PC-3 (cell line): ENCODE measurements around the gene BSN. TPM values are rescaled to one million over a fixed set of nuclear protein-coding genes. Genes with fewer than 3 reads are reported as not detected.

ENCODE experiments used
- ATAC-seq: fragments of 200-7000 bp; cut with Tn5 transposase; 2 replicates; pipeline ENCODE4 v1.9.1; 2020; ENCODE audit warnings: mild to moderate bottlenecking, moderate library complexity
- BruUV-seq: library from RNA; stranded (reverse); fragments of 400-500 nt; replicated peaks from 2 replicates; lab custom pipeline; 2021; lab: Mats Ljungman, UMichigan
- CTCF ChIA-PET: fragments of 300-600 bp; sonication (Branson Sonifier 250); formaldehyde crosslinking; loops from one replicate; lab custom pipeline; 2022; ENCODE audit warnings: antibody characterized with exemption; lab: Charles Lee
- POLR2A ChIA-PET: fragments of 300-600 bp; sonication (Branson Sonifier 250); formaldehyde crosslinking; loops from one replicate; lab custom pipeline; 2022; ENCODE audit warnings: antibody characterized with exemption; ENCODE audit not compliant: unreplicated experiment; lab: Charles Lee
- DNase-seq: peaks from one replicate; pipeline ENCODE4 v3.0.0-alpha.2; 2015
- H2AFZ ChIP-seq: fragments of 300-600 bp; sonication (generic); 2 replicates; pipeline ENCODE4 v1.6.0; 2016; ENCODE audit warnings: antibody characterized with exemption, low read length
- H3F3A ChIP-seq: fragments of 300-600 bp; sonication (generic); one replicate; pipeline ENCODE4 v1.6.0; 2017; ENCODE audit warnings: antibody characterized with exemption, low read length, control low read depth, mild to moderate bottlenecking; ENCODE audit not compliant: unreplicated experiment
- H3K27ac ChIP-seq: fragments of 300-600 bp; sonication (generic); 2 replicates; pipeline ENCODE4 v1.5.1; 2016; ENCODE audit warnings: mild to moderate bottlenecking, low read length
- H3K27me3 ChIP-seq: fragments of 300-600 bp; sonication (generic); 2 replicates; pipeline ENCODE4 v1.6.1; 2016; ENCODE audit warnings: low read length, mixed read lengths
- H3K36me3 ChIP-seq: fragments of 300-600 bp; sonication (generic); 2 replicates; pipeline ENCODE4 v1.6.1; 2016; ENCODE audit warnings: low read depth, mixed run types, low read length, mixed read lengths
- H3K4me1 ChIP-seq: fragments of 300-600 bp; sonication (generic); 2 replicates; pipeline ENCODE4 v1.5.1; 2016; ENCODE audit warnings: low read length; ENCODE audit not compliant: insufficient read depth
- H3K4me2 ChIP-seq: fragments of 300-600 bp; sonication (generic); 2 replicates; pipeline ENCODE4 v1.6.0; 2016; ENCODE audit warnings: low read length
- H3K4me3 ChIP-seq: fragments of 300-600 bp; sonication (generic); 2 replicates; pipeline ENCODE4 v1.5.1; 2016; ENCODE audit warnings: mild to moderate bottlenecking, low read length, mixed read lengths
- H3K79me2 ChIP-seq: fragments of 300-600 bp; sonication (generic); 2 replicates; pipeline ENCODE4 v1.6.1; 2017; ENCODE audit warnings: low read length, mixed read lengths
- H3K9ac ChIP-seq: fragments of 300-600 bp; sonication (generic); 2 replicates; pipeline ENCODE4 v1.6.0; 2016; ENCODE audit warnings: mild to moderate bottlenecking, low read length
- H3K9me2 ChIP-seq: fragments of 300-600 bp; sonication (generic); replicated peaks from 2 replicates; pipeline ENCODE4 v1.6.1; 2016; ENCODE audit warnings: mixed run types, low read length, mixed read lengths
- H3K9me3 ChIP-seq: fragments of 300-600 bp; sonication (generic); 2 replicates; pipeline ENCODE4 v1.6.1; 2016; ENCODE audit warnings: low read length, mixed read lengths
- H4K20me1 ChIP-seq: fragments of 300-600 bp; sonication (generic); 2 replicates; pipeline ENCODE4 v1.6.1; 2016; ENCODE audit warnings: low read length, mixed read lengths
- CTCF ChIP-seq: fragments of 300-600 bp; sonication (generic); conservative IDR thresholded peaks from 2 replicates; pipeline ENCODE4 v1.5.1; 2017; ENCODE audit warnings: antibody characterized with exemption, low read depth, mild to moderate bottlenecking, low read length
- EZH2 ChIP-seq: fragments of 300-600 bp; sonication (generic); IDR thresholded peaks from one replicate; pipeline ENCODE4 v1.6.1; 2017; ENCODE audit warnings: antibody characterized with exemption, mild to moderate bottlenecking, low read length; ENCODE audit not compliant: unreplicated experiment
- EZH2phosphoT487 ChIP-seq: fragments of 300-600 bp; sonication (generic); IDR thresholded peaks from 2 replicates; pipeline ENCODE4 v1.6.1; 2018; ENCODE audit warnings: mild to moderate bottlenecking, antibody characterized with exemption, low read length, borderline replicate concordance
- intact Hi-C: fragments of 100-400 bp; cut with micrococcal nuclease; formaldehyde crosslinking; loops from 2 replicates; pipeline ENCODE4 v1.9.0; 2023
- total RNA-seq: library from RNA; depleted of rRNA; stranded (reverse); fragments of >200 nt; gene quantifications from 2 replicates; pipeline ENCODE4 v1.2.3, GENCODE V29; 2014

Gene BSN
- total RNA-seq, 1 experiment from 2014 or later: 0.80 TPM

- H3K9me2 ChIP-seq: no peaks in the 10 kb centered on the region
- H3F3A ChIP-seq: no peaks in the 10 kb centered on the region
- no peak overlapping the region for H3K4me3 ChIP-seq
- no TSS peak for BruUV-seq
- peaks cover 19% of the 10 kb centered on the region for H3K36me3 ChIP-seq
- DNase-seq (no peak), ATAC-seq (no peak)
- no peaks in the 10 kb centered on the region for H3K4me1 ChIP-seq
- no peak for TF ChIP-seq EZH2
- intact Hi-C loops: no loop called here
- H3K79me2 ChIP-seq: no peaks in the 10 kb centered on the region
- no peaks in the 10 kb centered on the region for H3K9me3 ChIP-seq
- no peak overlapping the region for H3K4me2 ChIP-seq
- no peaks in the 10 kb centered on the region for H3K27me3 ChIP-seq
- ChIA-PET CTCF (no interaction called here), POLR2A (no interaction called here)
- no peaks in the 10 kb centered on the region for H4K20me1 ChIP-seq
- no peak overlapping the region for H2AFZ ChIP-seq
- H3K9ac ChIP-seq: no peak overlapping the region
- no peak overlapping the region for H3K27ac ChIP-seq
Measured at GRCh38 chr3:49530701-49531100, 23.6 kb upstream of the BSN start.

DNA sequence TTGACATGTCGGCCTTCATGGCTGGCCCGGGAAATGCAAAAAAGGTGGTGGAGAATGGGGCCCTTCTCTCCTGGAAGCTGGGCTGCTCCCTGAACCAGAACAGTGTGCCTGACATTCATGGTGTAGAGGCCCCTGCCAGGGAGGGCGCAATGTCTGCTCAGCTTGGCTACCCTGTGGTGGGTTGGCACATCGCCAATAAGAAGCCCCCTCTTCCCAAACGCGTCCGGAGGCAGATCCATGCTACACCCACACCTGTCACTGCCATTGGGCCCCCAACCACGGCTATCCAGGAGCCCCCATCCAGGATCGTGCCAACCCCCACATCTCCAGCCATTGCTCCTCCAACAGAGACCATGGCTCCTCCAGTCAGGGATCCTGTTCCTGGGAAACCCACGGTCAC, 23.1 kb upstream of the BSN start:
- Histone ChIP-seq H3K4me2 (no peak overlapping the region), H3K9me3 (no peaks in the 10 kb centered on the region), H3K4me1 (no peaks in the 10 kb centered on the region), H3K36me3 (peaks cover 19% of the 10 kb centered on the region), H3K27me3 (no peaks in the 10 kb centered on the region), H3K9me2 (no peaks in the 10 kb centered on the region), H3K27ac (no peak overlapping the region), H4K20me1 (no peaks in the 10 kb centered on the region), H3K79me2 (no peaks in the 10 kb centered on the region), H3K9ac (no peak overlapping the region), H2AFZ (no peak overlapping the region), H3K4me3 (no peak overlapping the region), H3F3A (no peaks in the 10 kb centered on the region)
- TF ChIP-seq CTCF: no peak
- TF ChIP-seq EZH2phosphoT487: no peak
- no peak for TF ChIP-seq EZH2
- DNase-seq (no peak), ATAC-seq (no peak)
- no TSS peak for BruUV-seq
- ChIA-PET CTCF (no interaction called here), POLR2A (no interaction called here)
- intact Hi-C loops: no loop called here

DNA sequence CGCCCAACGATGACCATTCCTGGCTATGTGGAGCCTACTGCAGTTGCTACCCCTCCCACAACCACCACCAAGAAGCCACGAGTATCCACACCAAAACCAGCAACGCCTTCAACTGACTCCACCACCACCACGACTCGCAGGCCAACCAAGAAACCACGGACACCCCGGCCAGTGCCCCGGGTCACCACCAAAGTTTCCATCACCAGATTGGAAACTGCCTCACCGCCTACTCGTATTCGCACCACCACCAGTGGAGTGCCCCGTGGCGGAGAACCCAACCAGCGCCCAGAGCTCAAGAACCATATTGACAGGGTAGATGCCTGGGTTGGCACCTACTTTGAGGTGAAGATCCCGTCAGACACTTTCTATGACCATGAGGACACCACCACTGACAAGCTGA, 22.6 kb upstream of the BSN start:
- H3K9me3 ChIP-seq: no peaks in the 10 kb centered on the region
- BruUV-seq: no TSS peak
- no peaks in the 10 kb centered on the region for H3K79me2 ChIP-seq
- no peak overlapping the region for H3K4me3 ChIP-seq
- DNase-seq: no peak
- no peaks in the 10 kb centered on the region for H3K9me2 ChIP-seq
- TF ChIP-seq EZH2phosphoT487 (no peak), EZH2 (no peak), CTCF (no peak)
- H2AFZ ChIP-seq: no peak overlapping the region
- POLR2A ChIA-PET: no interaction called here
- H4K20me1 ChIP-seq: no peaks in the 10 kb centered on the region
- no peaks in the 10 kb centered on the region for H3K27me3 ChIP-seq
- intact Hi-C loops: no loop called here
- H3K27ac ChIP-seq: no peak overlapping the region
- no peaks in the 10 kb centered on the region for H3F3A ChIP-seq
- H3K36me3 ChIP-seq: peaks cover 19% of the 10 kb centered on the region
- H3K4me1 ChIP-seq: no peaks in the 10 kb centered on the region
- ATAC-seq: no peak
- no peak overlapping the region for H3K4me2 ChIP-seq
- CTCF ChIA-PET: no interaction called here
- no peak overlapping the region for H3K9ac ChIP-seq
